Occipital lobe (tissue), 2 donors: ENCODE results near the gene FZR1. TPM values are rescaled to one million over a fixed set of nuclear protein-coding genes. Genes with fewer than 3 reads are reported as not detected.
"Not testable (repeated sequence)": the region's sequence is repeated elsewhere in the genome, so short reads cannot be mapped to it uniquely, and the experiment has no call there.

Experiments
- DNase-seq: peaks from one replicate; lab custom pipeline; 2025; lab: John Stamatoyannopoulos, UW
- total RNA-seq: library from RNA; depleted of rRNA; stranded (reverse); fragments of >200 nt; gene quantifications from one replicate; pipeline ENCODE4 v1.2.3, GENCODE V29; 2014

FZR1 gene
- total RNA-seq, 1 donor from 2014 or later: 42.0 TPM

DNA sequence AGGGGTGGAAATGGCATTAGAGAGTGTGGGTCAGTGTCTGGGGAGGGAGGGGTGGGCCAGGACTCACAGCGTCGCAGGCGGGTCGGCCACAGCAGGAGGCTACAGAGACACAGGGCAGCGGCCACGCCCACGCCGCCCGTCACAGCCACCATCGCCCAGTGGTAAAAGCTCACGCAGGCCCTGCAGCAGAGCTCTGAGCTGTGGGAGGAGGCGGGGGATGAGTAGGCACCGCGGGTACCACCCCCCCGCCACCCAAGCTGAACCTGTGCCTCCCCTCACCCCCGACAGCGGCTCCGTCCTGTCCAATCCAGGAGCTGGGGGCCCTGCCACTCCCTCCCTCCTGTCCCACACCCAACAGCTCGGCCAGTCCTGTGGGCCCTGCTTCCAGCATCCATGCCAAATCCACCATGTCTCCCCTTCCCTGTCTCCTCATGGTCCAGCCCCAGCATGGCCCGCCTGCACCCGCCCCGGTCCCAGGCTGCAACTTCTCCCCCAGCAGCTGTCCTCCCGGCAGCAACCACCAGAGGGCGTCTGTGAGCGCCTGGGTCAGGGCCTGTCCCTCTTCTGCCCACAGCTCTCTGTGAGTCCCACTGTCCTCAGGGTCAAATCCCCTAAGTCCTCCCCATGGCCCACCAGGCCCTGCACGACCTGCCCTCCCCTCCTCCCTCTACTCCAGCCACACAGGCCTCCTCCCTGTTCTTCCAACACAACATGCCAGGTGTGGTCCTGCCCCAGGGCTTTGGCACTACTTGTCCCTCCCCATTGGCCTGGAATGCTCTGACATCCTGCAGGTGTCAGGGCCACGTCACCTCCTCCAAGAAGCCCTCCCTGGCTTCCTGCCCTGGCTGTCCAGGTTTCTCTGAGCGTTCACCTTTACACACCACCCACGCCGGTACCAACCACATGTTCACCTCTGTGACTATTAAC is 38.9 kb downstream of the FZR1 start:
- DNase-seq: peak; percentile 64

GRCh38 chr19:3545669-3546034 is 39.5 kb downstream of the FZR1 start:
- DNase-seq: no peak

DNA sequence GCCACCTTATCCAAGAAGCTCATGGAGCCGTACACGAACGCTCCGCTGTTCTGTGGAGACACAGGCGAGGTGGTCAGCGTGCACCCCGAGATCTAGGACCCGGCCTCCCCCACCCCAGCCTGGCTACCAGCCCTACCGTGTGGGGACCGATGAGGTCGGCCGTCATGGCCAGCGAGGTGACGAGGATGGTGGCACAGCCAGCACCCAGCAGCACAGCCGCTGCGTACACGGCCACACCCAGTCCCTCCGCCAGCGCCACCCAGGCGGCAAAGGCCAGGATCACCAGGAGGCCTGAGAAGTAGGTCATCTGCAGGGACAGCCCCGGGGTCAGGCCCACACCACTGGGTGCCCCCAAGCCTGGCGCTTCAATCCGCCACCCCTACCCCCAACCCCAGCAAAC is 40.0 kb downstream of the FZR1 start:
- DNase-seq: no peak

GRCh38 chr19:3547301-3547731 is 41.2 kb downstream of the FZR1 start:
- DNase-seq: no peak

GRCh38 chr19:3547767-3548282 is 41.7 kb downstream of the FZR1 start:
- DNase-seq: no peak

DNA sequence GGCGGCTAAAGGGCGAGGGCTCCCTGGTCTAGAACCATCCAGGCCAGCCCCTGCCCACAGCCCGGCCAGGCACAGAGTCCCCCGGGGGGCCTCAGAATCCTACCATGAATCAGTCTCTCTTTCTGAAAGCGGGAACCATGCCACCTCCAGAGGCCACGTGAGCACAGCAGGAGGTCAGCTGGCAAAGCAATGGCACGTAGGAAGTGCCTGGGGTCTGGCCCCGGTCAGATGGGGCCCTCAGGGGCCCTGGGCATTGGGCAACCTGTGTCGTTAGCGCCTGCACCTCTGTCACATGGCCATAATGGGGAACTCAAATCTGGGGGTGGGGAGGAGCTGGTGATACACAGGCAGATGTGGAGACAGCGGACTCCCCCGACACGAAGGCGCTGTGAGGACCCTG is 42.5 kb downstream of the FZR1 start:
- DNase-seq: no peak

GRCh38 chr19:3549816-3550215 is 43.7 kb downstream of the FZR1 start:
- no peak for DNase-seq

DNA sequence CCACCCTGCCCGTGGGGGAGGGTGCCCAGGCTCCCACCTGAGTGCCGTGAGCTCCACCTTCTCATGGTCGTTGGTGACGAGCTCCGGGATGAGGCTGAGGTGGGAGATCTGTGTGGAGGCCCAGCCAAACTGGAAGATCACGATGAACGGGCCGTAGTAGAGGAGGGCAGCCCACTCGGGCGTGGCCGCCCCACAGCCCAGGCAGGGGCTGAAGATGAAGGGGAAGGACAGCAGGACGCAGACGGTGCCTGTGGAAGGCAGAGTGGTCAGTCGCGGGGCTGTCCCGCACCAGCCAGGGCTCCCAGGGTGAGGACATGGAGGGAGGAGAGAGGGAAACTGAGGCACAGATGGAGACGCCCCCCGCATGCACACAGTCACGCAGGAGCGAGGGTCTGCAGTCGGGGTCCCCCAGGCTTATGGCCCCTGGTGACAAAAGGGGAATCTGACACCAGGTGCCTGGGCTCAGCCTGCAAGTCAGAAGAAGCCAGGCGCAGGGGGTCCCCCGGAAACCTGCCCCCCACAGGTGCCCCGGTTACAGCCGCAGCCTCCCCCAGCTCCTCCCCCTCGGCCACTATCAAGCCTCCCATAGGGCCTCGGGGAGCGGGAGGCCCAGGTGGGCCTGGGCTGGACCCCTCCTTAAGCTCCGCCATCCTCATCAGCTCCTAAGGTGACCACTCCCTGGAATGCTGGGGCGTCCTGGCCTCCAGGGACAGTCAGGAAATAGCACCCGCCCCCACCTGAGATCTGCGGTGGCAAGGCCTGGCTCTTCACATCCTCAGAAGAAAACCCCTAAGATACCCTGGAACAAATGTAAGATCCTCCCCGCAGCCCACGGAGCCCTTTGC is 45.1 kb downstream of the FZR1 start:
- no peak for DNase-seq

GRCh38 chr19:3551792-3552095 is 45.6 kb downstream of the FZR1 start:
- no peak for DNase-seq

- DNase-seq: no peak
Observed at GRCh38 chr19:3554254-3555083, 48.4 kb downstream of the FZR1 start.

DNA sequence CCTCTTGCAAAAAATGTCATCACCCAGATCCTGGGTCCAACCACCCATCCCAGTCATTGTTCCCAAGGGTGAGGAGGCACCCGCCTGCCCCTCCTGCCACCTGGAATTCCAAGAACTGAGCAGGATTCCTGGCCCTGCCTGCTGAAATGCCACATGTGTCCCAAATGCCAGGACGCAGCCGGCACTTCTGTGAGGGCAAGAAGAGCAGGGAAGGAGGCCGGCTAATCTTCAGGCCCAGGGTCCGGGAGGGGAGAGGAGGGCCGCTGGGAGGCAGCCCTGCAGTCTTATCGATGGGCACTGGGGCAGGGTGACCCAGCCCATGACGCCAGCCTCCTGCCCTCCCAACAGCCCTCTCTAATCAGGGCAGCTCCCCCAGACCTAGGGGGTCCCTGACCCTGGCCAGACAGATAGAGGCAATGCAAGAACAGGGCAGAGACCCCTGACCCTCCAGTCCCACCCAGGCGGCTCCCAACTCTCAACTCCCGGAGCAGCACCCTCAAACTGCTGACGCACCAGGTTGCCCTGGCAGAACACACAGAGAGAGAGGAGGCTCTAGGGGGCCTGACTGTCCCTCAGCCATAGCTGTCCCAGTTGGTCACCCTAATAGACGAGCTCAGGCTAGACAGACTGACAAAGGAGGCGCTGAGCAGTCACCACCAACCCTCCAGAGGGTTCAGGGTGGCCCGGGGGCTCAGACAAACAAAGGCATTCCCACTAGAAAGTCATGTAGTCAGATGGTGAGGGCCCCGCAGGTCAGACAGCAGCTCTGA is 49.7 kb downstream of the FZR1 start:
- DNase-seq: no peak

- no peak for DNase-seq
Observed at GRCh38 chr19:3556423-3556977, 50.4 kb downstream of the FZR1 start.

DNA sequence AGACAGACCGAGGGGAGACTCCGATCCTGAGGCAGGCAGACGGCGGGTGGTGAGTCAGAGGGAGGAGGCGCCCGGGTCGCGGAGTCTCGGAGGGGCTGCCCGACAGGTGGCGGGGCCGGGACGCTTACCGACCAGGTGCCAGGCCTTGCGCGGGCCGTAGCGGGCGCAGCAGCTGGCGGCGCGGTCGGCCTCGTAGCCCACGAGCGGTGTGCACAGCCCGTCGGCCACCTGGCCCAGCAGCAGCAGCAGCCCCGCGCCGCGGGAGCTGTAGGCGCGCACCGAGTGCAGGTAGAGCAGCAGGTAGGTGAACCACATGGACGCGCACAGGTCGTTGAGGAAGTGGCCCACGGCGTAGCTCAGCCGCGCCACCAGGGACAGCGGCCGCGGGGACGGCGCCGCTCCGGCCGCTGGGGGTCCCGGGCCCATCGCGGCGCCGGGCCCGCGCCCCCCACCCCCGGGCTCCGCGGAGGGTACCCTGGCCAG is 50.9 kb downstream of the FZR1 start:
- no peak for DNase-seq

DNA sequence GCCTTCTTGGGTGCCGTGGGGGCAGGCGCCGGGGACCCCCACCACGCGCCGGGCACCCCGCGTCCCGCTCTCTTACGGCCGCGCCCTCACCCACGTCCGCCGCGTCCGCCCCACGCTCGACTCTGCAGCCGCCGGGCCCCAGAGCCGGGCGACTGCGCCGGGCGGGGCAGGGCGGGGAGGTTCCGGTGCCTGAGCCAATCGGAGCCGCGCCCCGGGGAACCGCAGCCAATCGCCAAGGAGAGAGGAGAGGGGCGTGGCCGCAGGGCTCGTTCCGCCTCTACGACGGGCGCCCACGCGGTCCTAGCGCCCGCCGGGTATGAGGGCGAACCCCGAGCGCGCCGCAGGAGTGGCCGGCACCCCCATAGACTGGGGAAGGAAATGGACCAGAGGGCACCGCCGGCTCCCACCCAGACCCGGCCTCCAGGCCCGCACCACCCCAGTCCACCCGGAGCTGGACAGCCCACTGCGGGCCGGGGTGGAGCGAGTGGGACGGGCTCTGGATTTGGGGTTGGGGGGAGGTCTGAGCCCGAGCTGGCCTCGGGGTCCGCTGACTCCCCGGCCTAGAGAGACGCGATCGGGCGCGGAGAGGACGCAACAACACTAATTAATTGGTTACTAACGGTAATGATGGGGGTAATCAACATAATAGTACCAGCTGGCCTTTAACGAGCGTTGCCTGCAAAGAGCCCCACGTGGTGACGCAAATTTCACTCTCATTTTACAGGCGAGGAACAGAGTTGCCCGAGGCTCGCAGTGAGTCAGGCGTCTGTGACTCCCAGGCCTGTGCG is 51.5 kb downstream of the FZR1 start, which contains the start of gene MFSD12:
TSS of gene MFSD12 (minus strand) at position 126 of the 788 bp plus-strand sequence. CDS start 183 bp downstream, outside the sequence.
- DNase-seq: peak; percentile 92

GRCh38 chr19:3563709-3564524 is 57.8 kb downstream of the FZR1 start:
- DNase-seq: no peak

DNA sequence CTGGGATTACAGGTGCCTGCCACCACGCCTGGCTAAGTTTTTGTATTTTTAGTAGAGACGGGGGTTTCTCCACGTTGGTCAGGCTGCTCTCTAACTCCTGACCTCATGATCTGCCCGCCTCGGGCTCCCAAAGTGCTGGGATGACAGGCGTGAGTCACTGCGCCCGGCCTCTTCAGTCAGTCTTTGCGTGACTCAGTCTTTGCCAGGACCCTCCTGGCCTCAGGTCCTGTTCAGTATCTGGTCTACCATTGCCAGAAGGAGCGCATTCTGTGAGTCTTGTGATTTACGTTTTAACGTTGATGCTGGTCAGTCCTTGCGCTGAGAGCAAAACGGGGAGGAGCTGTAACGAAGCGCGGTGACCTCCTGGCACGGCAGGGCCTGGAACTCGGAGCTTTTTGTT is 59.0 kb downstream of the FZR1 start:
- DNase-seq: no peak

- not testable (repeated sequence) for DNase-seq
Observed at GRCh38 chr19:3570042-3570441, 63.9 kb downstream of the FZR1 start.

DNA sequence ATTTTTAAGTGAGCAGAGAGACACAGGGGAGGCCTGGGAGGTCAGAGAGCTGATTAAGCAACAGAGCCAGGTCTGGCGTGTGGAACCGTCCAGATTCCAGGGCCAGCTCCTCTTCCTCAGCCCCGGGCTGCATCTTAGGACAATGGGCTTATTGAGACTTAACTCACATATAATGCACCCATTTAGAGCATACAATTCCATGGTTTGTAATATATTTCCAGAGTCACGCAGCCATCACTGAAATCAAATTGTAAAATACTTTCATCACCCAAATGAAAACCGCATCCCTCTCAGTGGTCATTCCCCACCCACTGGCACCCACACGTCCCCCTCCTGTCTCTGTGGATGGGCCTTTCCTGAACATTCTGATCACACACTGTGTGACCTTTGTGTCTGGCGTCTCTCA is 64.5 kb downstream of the FZR1 start:
- DNase-seq: no peak
